ENCODE measurements around the gene MX2. TPM values are rescaled to one million over a fixed set of nuclear protein-coding genes. Genes with fewer than 3 reads are reported as not detected.

The MX2 gene
- total and polyA plus RNA-seq, 2 experiments from 2014 or later = 5.4 to 9.2 TPM

GRCh38 chr21:41432562-41433460 lies 71.0 kb downstream of the MX2 start:
- DNase-seq (ENCODE audit: low spot score) = no peak

More at GRCh38 chr21:41432562-41433460, 71.0 kb downstream of the MX2 start:
- H3K4me1 Mint-ChIP-seq = peaks cover 8% of the 10 kb centered on the region; the same call in 2 of the 3 replicates
- H3K27me3 Mint-ChIP-seq (ENCODE audit: insufficient read depth, low read depth, poor library complexity) = peaks cover 3% of the 10 kb centered on the region
- no peak overlapping the region for H3K4me3 Mint-ChIP-seq
- peaks cover 6% of the 10 kb centered on the region for H3K36me3 Mint-ChIP-seq (ENCODE audit: low read depth)
- H2AFZ ChIP-seq = no peak overlapping the region
- no peak overlapping the region for H3K27ac ChIP-seq (ENCODE audit: low read depth)
- H4K20me1 ChIP-seq (replicated peaks; ENCODE audit: insufficient read depth) = no peaks in the 10 kb centered on the region
- no peaks in the 10 kb centered on the region for H3K9me3 Mint-ChIP-seq
- no peaks in the 10 kb centered on the region for H3K36me3 ChIP-seq (ENCODE audit: insufficient read depth)
- ATAC-seq = no peak
- no peak overlapping the region for H3K4me3 ChIP-seq
- 0 out of 2 replicates have a peak, but pooled peaks cover 3% of the 10 kb centered on the region for H3K9me2 ChIP-seq (ENCODE audit: insufficient read depth)
- TF ChIP-seq ZNF114 (CRISPR knock-in tag; IDR thresholded peaks at IDR 0.05) (no peak), STAT1 (IDR thresholded peaks at IDR 0.05; ENCODE audit: unreplicated experiment) (no peak), REST (IDR thresholded peaks at IDR 0.05; ENCODE audit: unreplicated experiment) (no peak), EZH2phosphoT487 (IDR thresholded peaks at IDR 0.05; ENCODE audit: unreplicated experiment) (no peak), NANOG (IDR thresholded peaks at IDR 0.05; ENCODE audit: borderline replicate concordance) (no peak), CREB1 (CRISPR knock-in tag; IDR thresholded peaks at IDR 0.05; ENCODE audit: low read depth) (no peak), EZH2 (IDR thresholded peaks at IDR 0.05; ENCODE audit: low read depth, unreplicated experiment) (no peak), ETS1 (IDR thresholded peaks at IDR 0.05) (no peak), CTCF (conservative IDR thresholded peaks at IDR 0.05; ENCODE audit: low read depth in 2 of 2) (no peak), ZNF462 (CRISPR knock-in tag; IDR thresholded peaks at IDR 0.05) (no peak), JUNB (IDR thresholded peaks at IDR 0.05; ENCODE audit: unreplicated experiment) (no peak), ZNF331 (CRISPR knock-in tag; IDR thresholded peaks at IDR 0.05; ENCODE audit: low read depth) (no peak), POLR2AphosphoS5 (IDR thresholded peaks at IDR 0.05; ENCODE audit: low read depth) (no peak)
- H3K4me1 ChIP-seq (ENCODE audit: insufficient read depth) = no peaks in the 10 kb centered on the region
- H3K4me2 ChIP-seq = no peak overlapping the region
- H3K27ac Mint-ChIP-seq = no peak overlapping the region
- H3K79me2 ChIP-seq (replicated peaks; ENCODE audit: insufficient read depth) = no peaks in the 10 kb centered on the region
- H3K27me3 ChIP-seq (ENCODE audit: insufficient read depth) = peaks cover 8% of the 10 kb centered on the region
- no peaks in the 10 kb centered on the region for H3F3A ChIP-seq (replicated peaks; ENCODE audit: low read depth)
